Measurements from ENCODE around the gene AXL.

AXL gene

DNA sequence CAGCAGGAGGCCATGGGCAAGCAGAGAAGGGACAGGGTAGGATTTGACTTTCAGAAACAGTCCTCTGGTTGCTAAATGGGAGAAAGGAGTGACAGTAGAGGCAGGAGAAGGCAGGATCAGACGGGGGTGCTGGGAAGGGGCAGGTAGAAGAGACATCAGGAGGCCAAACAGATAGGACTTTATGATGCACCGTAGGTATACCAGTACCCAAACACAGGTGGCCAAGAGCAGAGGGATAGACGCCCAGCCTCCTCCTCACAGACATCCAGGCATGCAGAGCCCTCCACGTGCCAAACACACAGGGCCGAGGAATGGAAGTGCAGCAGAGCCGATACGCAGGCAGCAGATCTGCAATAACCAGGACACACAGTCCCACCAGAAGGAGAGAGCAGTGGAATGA, 1.3 kb upstream of the AXL start:
- peaks cover 18 to 33% of the 10 kb centered on the region in 2 experiments for H3K4me1 ChIP-seq (ENCODE audit: control insufficient read depth in 1 of 2, insufficient read depth in 2 of 2, low read length in 2 of 2)
- no peak overlapping the region for H3K4ac ChIP-seq (ENCODE audit: low read depth, low read length)
- H4K12ac ChIP-seq (ENCODE audit: low read depth, low read length), result no peak overlapping the region
- H3K4me2 ChIP-seq (ENCODE audit: low read length), result no peak overlapping the region
- no peaks in the 10 kb centered on the region for H3K27me3 ChIP-seq (ENCODE audit: insufficient read depth, low read length)
- peak overlapping the region; percentile 41 for H2BK12ac ChIP-seq (ENCODE audit: low read length)
- H3K36me3 ChIP-seq (ENCODE audit: control insufficient read depth in 1 of 2, insufficient read depth in 2 of 2, low read length in 2 of 2), result peaks cover 18% of the 10 kb centered on the region in 2 experiments
- H3K4me3 ChIP-seq (ENCODE audit: low read depth, low read length), result no peak overlapping the region
- H3K9me3 ChIP-seq (ENCODE audit: insufficient read depth, low read depth, low read length), result no peaks in the 10 kb centered on the region
- H3K18ac ChIP-seq (ENCODE audit: low read length), result peak overlapping the region; percentile 1
- no peak for DNase-seq
- no peak overlapping the region for H3K27ac ChIP-seq (ENCODE audit: low read depth, low read length)
- no peak overlapping the region for H3K14ac ChIP-seq (ENCODE audit: low read length)
- peak overlapping the region; percentile 45 for H3K9ac ChIP-seq (ENCODE audit: low read length)
- H2BK120ac ChIP-seq (ENCODE audit: insufficient read depth, low read length, poor library complexity), result no peak overlapping the region
- no peak overlapping the region for H2AK5ac ChIP-seq (ENCODE audit: low read length)
- H4K8ac ChIP-seq (ENCODE audit: low read depth, low read length), result no peak overlapping the region
- peaks cover 9% of the 10 kb centered on the region for H3K79me2 ChIP-seq (ENCODE audit: control insufficient read depth, insufficient read depth, low read length, poor library complexity)
- no peak overlapping the region for H2AFZ ChIP-seq (ENCODE audit: insufficient read depth, low read length, poor library complexity)
- WGBS (ENCODE audit: extremely low coverage, insufficient coverage, insufficient read length), result no CpG with 5 or more reads among the region's 7 CpGs
- no peak overlapping the region for H2BK5ac ChIP-seq (ENCODE audit: low read depth, low read length, poor library complexity)
- no peak overlapping the region for H3K23ac ChIP-seq (ENCODE audit: low read length)
- peaks cover 30% of the 10 kb centered on the region for H3K79me1 ChIP-seq (ENCODE audit: low read length)
- H4K91ac ChIP-seq (ENCODE audit: low read depth, low read length), result peak overlapping the region; percentile 74

DNA sequence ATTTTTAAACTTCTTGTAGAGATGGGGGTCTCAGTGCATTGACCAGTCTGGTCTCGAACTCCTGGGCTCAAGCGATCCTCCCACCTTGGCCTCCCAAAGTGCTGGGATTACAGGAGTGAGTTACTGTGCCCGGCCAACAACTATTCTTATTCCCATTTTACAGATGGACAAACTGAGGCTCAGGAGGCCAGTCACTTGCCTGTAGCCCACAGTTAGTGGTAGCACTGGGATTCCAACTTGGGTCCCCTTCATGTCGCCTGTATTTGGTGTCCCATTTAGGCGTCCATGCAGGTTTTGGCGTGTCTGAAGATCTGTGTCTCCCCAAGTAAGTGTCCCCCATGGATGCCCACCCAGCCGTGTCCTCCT, 791 bp upstream of the AXL start:
- no CpG with 5 or more reads among the region's 7 CpGs for WGBS (ENCODE audit: extremely low coverage, insufficient coverage, insufficient read length)
- no peak overlapping the region for H3K4ac ChIP-seq (ENCODE audit: low read depth, low read length)
- H4K8ac ChIP-seq (ENCODE audit: low read depth, low read length), result peak overlapping the region; percentile 52
- peak overlapping the region; percentile 0 for H2BK5ac ChIP-seq (ENCODE audit: low read depth, low read length, poor library complexity)
- no peaks in the 10 kb centered on the region for H3K9me3 ChIP-seq (ENCODE audit: insufficient read depth, low read depth, low read length)
- no peak overlapping the region for H4K12ac ChIP-seq (ENCODE audit: low read depth, low read length)
- H3K18ac ChIP-seq (ENCODE audit: low read length), result peak overlapping the region; percentile 0
- DNase-seq, result no peak
- peak overlapping the region; percentile 74 for H4K91ac ChIP-seq (ENCODE audit: low read depth, low read length)
- peak overlapping the region; percentile 80 for H3K4me2 ChIP-seq (ENCODE audit: low read length)
- no peak overlapping the region for H3K14ac ChIP-seq (ENCODE audit: low read length)
- no peak overlapping the region for H3K9ac ChIP-seq (ENCODE audit: low read length)
- H3K4me1 ChIP-seq (ENCODE audit: control insufficient read depth in 1 of 2, insufficient read depth in 2 of 2, low read length in 2 of 2), result peaks cover 19 to 36% of the 10 kb centered on the region in 2 experiments
- H3K23ac ChIP-seq (ENCODE audit: low read length), result no peak overlapping the region
- peak overlapping the region; percentile 16 for H3K27ac ChIP-seq (ENCODE audit: low read depth, low read length)
- H2AFZ ChIP-seq (ENCODE audit: insufficient read depth, low read length, poor library complexity), result no peak overlapping the region
- peaks cover 30% of the 10 kb centered on the region for H3K79me1 ChIP-seq (ENCODE audit: low read length)
- H3K27me3 ChIP-seq (ENCODE audit: insufficient read depth, low read length), result no peaks in the 10 kb centered on the region
- no peak overlapping the region for H2AK5ac ChIP-seq (ENCODE audit: low read length)
- H2BK120ac ChIP-seq (ENCODE audit: insufficient read depth, low read length, poor library complexity), result no peak overlapping the region
- H2BK12ac ChIP-seq (ENCODE audit: low read length), result peak overlapping the region; percentile 7
- H3K36me3 ChIP-seq (ENCODE audit: control insufficient read depth in 1 of 2, insufficient read depth in 2 of 2, low read length in 2 of 2), result peaks cover 18% of the 10 kb centered on the region in 2 experiments
- H3K79me2 ChIP-seq (ENCODE audit: control insufficient read depth, insufficient read depth, low read length, poor library complexity), result peaks cover 9% of the 10 kb centered on the region
- no peak overlapping the region for H3K4me3 ChIP-seq (ENCODE audit: low read depth, low read length)

DNA sequence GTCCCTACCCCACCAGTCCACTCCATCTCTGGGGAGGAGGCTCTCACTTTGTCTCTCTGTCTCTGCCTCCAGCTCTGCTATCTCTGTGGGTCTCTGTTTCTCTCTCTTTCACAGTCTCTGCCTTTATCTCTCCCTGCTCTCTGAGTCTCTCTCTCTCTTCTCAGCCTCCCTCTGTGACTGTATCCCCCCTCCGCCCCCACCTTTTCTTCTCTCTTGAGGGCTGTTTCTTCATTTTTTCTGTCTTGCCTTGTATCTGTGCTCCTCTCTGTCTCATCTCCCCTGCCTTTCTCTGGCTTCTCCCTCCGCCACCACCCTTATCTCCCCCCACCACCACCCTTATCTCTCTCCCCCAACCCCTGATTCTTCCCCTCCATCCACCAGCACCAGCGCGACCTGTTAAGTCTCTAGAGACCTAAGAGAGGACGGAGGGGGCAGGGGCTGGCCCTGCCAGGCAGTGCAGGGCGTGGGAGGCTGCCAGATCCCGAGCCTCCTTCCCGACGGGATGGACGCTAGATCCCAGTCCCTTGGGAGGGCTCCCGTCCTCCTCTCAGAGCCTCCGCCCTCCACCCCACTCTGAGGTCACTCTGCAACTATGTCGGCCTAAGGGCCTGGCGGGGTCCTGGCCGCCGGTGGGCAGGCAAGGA, 1.0 kb downstream of the AXL start:
- Histone ChIP-seq H3K23ac (ENCODE audit: low read length) (no peak overlapping the region), H3K18ac (ENCODE audit: low read length) (peak overlapping the region; percentile 23), H3K79me2 (ENCODE audit: control insufficient read depth, insufficient read depth, low read length, poor library complexity) (peaks cover 11% of the 10 kb centered on the region), H4K8ac (ENCODE audit: low read depth, low read length) (no peak overlapping the region), H3K36me3 (ENCODE audit: control insufficient read depth in 1 of 2, insufficient read depth in 2 of 2, low read length in 2 of 2) (peaks cover 22 to 24% of the 10 kb centered on the region in 2 experiments), H2BK120ac (ENCODE audit: insufficient read depth, low read length, poor library complexity) (peak overlapping the region; percentile 50), H3K79me1 (ENCODE audit: low read length) (peaks cover 37% of the 10 kb centered on the region), H3K4ac (ENCODE audit: low read depth, low read length) (peak overlapping the region; percentile 63), H4K91ac (ENCODE audit: low read depth, low read length) (peak overlapping the region; percentile 74), H3K4me2 (ENCODE audit: low read length) (peak overlapping the region; percentile 80), H3K9me3 (ENCODE audit: insufficient read depth, low read depth, low read length) (no peaks in the 10 kb centered on the region), H2BK12ac (ENCODE audit: low read length) (peak overlapping the region; percentile 44), H2AK5ac (ENCODE audit: low read length) (peak overlapping the region; percentile 21), H2BK5ac (ENCODE audit: low read depth, low read length, poor library complexity) (peak overlapping the region; percentile 23), H3K9ac (ENCODE audit: low read length) (peak overlapping the region; percentile 92), H2AFZ (ENCODE audit: insufficient read depth, low read length, poor library complexity) (no peak overlapping the region), H3K27ac (ENCODE audit: low read depth, low read length) (peak overlapping the region; percentile 79), H4K12ac (ENCODE audit: low read depth, low read length) (no peak overlapping the region), H3K4me3 (ENCODE audit: low read depth, low read length) (peak overlapping the region; percentile 95), H3K27me3 (ENCODE audit: insufficient read depth, low read length) (no peaks in the 10 kb centered on the region), H3K14ac (ENCODE audit: low read length) (peak overlapping the region; percentile 92), H3K4me1 (ENCODE audit: control insufficient read depth in 1 of 2, insufficient read depth in 2 of 2, low read length in 2 of 2) (peaks cover 30 to 52% of the 10 kb centered on the region in 2 experiments)
- no CpG with 5 or more reads among the region's 16 CpGs for WGBS (ENCODE audit: extremely low coverage, insufficient coverage, insufficient read length)
- DNase-seq, result no peak

DNA sequence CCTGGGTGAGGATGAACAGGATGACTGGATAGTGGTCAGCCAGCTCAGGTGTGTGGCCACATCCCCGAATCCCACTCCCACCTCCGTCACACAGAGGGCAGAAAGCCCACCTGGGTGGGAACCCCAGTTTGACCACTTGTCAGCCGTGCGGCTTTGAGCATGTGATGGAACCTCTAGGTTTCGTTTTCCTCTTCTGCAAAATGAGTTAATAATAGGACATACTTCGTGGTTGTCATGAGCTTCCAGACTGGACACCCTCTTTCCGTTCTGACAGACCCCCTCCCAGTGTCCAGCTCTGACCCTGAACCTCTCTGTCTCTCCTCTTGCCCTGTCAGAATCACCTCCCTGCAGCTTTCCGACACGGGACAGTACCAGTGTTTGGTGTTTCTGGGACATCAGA, 1.8 kb downstream of the AXL start:
- Histone ChIP-seq H3K9me3 (ENCODE audit: insufficient read depth, low read depth, low read length) (no peaks in the 10 kb centered on the region), H3K79me1 (ENCODE audit: low read length) (peaks cover 43% of the 10 kb centered on the region), H3K4me2 (ENCODE audit: low read length) (peak overlapping the region; percentile 80), H3K27me3 (ENCODE audit: insufficient read depth, low read length) (no peaks in the 10 kb centered on the region), H3K23ac (ENCODE audit: low read length) (no peak overlapping the region), H3K79me2 (ENCODE audit: control insufficient read depth, insufficient read depth, low read length, poor library complexity) (peaks cover 11% of the 10 kb centered on the region), H2AK5ac (ENCODE audit: low read length) (peak overlapping the region; percentile 25), H4K12ac (ENCODE audit: low read depth, low read length) (no peak overlapping the region), H3K4me1 (ENCODE audit: control insufficient read depth in 1 of 2, insufficient read depth in 2 of 2, low read length in 2 of 2) (peaks cover 30 to 56% of the 10 kb centered on the region in 2 experiments), H3K4ac (ENCODE audit: low read depth, low read length) (peak overlapping the region; percentile 63), H2BK5ac (ENCODE audit: low read depth, low read length, poor library complexity) (peak overlapping the region; percentile 32), H2AFZ (ENCODE audit: insufficient read depth, low read length, poor library complexity) (no peak overlapping the region), H3K36me3 (ENCODE audit: control insufficient read depth in 1 of 2, insufficient read depth in 2 of 2, low read length in 2 of 2) (peaks cover 24% of the 10 kb centered on the region in 2 experiments), H3K4me3 (ENCODE audit: low read depth, low read length) (peak overlapping the region; percentile 45), H3K27ac (ENCODE audit: low read depth, low read length) (no peak overlapping the region), H2BK120ac (ENCODE audit: insufficient read depth, low read length, poor library complexity) (peak overlapping the region; percentile 43), H3K14ac (ENCODE audit: low read length) (peak overlapping the region; percentile 64), H2BK12ac (ENCODE audit: low read length) (peak overlapping the region; percentile 15), H4K8ac (ENCODE audit: low read depth, low read length) (peak overlapping the region; percentile 17), H4K91ac (ENCODE audit: low read depth, low read length) (peak overlapping the region; percentile 74), H3K18ac (ENCODE audit: low read length) (peak overlapping the region; percentile 68), H3K9ac (ENCODE audit: low read length) (no peak overlapping the region)
- no CpG with 5 or more reads among the region's 9 CpGs for WGBS (ENCODE audit: extremely low coverage, insufficient coverage, insufficient read length)
- no peak for DNase-seq

Measured in trophoblast cell (in vitro differentiated cells and primary cell).